Spinal cord (tissue), 10 donors: ENCODE measurements around the gene ITGAD. TPM values are rescaled to one million over a fixed set of nuclear protein-coding genes. Genes with fewer than 3 reads are reported as not detected.

Experiments
- DNase-seq, 6 donors: peaks; one replicate each; pipeline versions ENCODE4 v3.0.0 to v3.0.0-alpha.2; 2013 to 2015; ENCODE audit warnings: low spot score in 6 of 6, low read depth in 4 of 6
- H3K27ac ChIP-seq: one replicate; pipeline ENCODE4 v1.5.1; 2013; ENCODE audit warnings: low read depth, low read length, control low read depth
- H3K27me3 ChIP-seq: one replicate; pipeline ENCODE4 v1.6.1; 2013; ENCODE audit warnings: low read length; ENCODE audit not compliant: control insufficient read depth, insufficient read depth
- H3K36me3 ChIP-seq: one replicate; pipeline ENCODE4 v1.6.1; 2013; ENCODE audit warnings: low read length; ENCODE audit not compliant: control insufficient read depth, insufficient read depth
- H3K4me1 ChIP-seq: one replicate; pipeline ENCODE4 v1.6.1; 2013; ENCODE audit warnings: low read length; ENCODE audit not compliant: control insufficient read depth, insufficient read depth
- H3K4me3 ChIP-seq: one replicate; pipeline ENCODE4 v1.5.1; 2013; ENCODE audit warnings: low read depth, low read length, control low read depth
- H3K9me3 ChIP-seq: one replicate; pipeline ENCODE4 v1.6.1; 2013; ENCODE audit warnings: low read length; ENCODE audit not compliant: control insufficient read depth, insufficient read depth
- WGBS: methylation state at CpG from one replicate; pipeline ENCODE4 v1.1.5; 2013; ENCODE audit warnings: missing lambda C conversion rate; ENCODE audit not compliant: insufficient coverage; 5-methylcytosine and 5-hydroxymethylcytosine counted together
- polyA plus RNA-seq, 2 donors: library from polyadenylated mRNA; unstranded; fragments of 120-200 nt; gene quantifications; one replicate each; pipeline ENCODE4 v1.2.1, GENCODE V29; 2013; ENCODE audit not compliant: insufficient read length in 2 of 2
- total RNA-seq, 2 donors: library from RNA; depleted of rRNA in 1 of 2; stranded (reverse); fragments of 120-200 nt in 1 of 2; fragments of >200 nt in 1 of 2; gene quantifications; one replicate each; pipeline versions ENCODE4 v1.2.3 to v1.2.4, GENCODE V29; 2013 to 2014
- donor health status: healthy.

ITGAD gene
- total and polyA plus RNA-seq, 4 donors: 0.06 to 0.50 TPM; not detected in 2

- 91% methylated on average over 6 of the region's 7 CpGs for WGBS
Measured at GRCh38 chr16:31365131-31365865, 27.8 kb upstream of the ITGAD start.

DNA sequence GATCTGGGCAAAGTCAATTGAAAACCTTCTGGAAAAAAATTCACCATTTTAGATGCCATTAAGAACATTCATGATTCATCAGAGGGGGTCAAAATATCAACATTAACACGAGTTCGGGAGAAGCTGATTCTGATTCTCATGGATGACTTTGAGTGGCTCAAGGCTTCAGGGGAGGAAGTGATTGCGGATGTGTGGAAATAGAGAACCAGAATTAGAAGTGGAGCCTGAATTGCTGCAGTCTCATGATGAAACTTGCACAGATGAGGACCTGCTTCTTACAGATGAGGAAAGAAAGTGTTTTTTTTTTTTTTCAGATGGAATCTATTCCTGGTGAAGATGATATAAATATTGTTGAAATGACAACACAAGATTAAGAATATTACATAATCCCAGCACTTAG lies 25.3 kb upstream of the ITGAD start:
- DNase-seq: no peak
- Histone ChIP-seq H3K27ac (no peak overlapping the region), H3K4me3 (no peak overlapping the region)

More at GRCh38 chr16:31365131-31365865, 27.8 kb upstream of the ITGAD start:
- no peaks in the 10 kb centered on the region for H3K27me3 ChIP-seq
- H3K4me3 ChIP-seq: no peak overlapping the region
- no peak overlapping the region for H3K27ac ChIP-seq
- H3K9me3 ChIP-seq: no peaks in the 10 kb centered on the region
- H3K4me1 ChIP-seq: no peaks in the 10 kb centered on the region
- DNase-seq: no peak
- H3K36me3 ChIP-seq: no peaks in the 10 kb centered on the region

GRCh38 chr16:31371008-31371407 lies 22.1 kb upstream of the ITGAD start:
- Histone ChIP-seq H3K9me3 (peaks cover 2% of the 10 kb centered on the region), H3K27me3 (no peaks in the 10 kb centered on the region), H3K27ac (no peak overlapping the region), H3K4me1 (no peaks in the 10 kb centered on the region), H3K4me3 (no peak overlapping the region), H3K36me3 (no peaks in the 10 kb centered on the region)
- WGBS: 93% methylated on average over 12 of the region's 12 CpGs
- DNase-seq: no peak

More for the DNA sequence above, 25.3 kb upstream of the ITGAD start:
- H3K9me3 ChIP-seq: no peaks in the 10 kb centered on the region
- no peaks in the 10 kb centered on the region for H3K36me3 ChIP-seq
- H3K27me3 ChIP-seq: no peaks in the 10 kb centered on the region
- H3K4me1 ChIP-seq: no peaks in the 10 kb centered on the region
- WGBS: 83% methylated on average over 3 of the region's 3 CpGs

DNA sequence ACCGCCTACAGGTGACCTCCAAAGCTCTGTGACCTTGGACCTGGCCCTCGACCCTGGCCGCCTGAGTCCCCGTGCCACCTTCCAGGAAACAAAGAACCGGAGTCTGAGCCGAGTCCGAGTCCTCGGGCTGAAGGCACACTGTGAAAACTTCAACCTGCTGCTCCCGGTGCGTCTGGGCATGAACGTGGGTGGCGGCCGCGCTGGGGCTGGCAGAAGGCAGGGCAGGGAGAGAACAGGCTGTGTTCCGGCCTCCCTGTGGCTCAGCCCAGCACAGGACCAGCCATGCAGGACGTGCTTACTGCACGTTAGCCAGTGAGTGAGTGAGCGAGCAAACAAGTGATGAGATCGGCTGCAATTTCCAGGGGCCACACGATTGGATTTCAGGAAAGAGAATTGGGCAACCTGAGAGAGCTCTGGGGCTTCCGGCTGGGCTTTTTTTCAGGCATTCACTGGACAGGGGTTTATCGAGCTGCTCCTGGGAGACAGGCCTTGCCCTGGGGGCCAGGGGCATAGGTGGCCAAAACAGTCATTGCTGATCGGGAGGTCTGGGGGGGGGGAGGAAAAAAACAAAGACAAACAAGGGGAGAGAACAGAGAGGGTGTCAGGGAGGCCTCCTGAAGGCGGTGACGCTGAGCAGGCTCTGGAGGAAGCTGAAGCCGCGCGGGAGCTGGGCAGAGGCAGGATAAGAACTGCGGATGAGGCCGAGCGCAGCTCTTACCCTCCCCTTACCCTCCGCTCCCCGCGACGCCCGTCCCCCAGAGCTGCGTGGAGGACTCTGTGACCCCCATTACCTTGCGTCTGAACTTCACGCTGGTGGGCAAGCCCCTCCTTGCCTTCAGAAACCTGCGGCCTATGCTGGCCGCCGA lies 21.3 kb upstream of the ITGAD start:
- no peak overlapping the region for H3K27ac ChIP-seq
- WGBS: 84% methylated on average over 42 of the region's 42 CpGs

GRCh38 chr16:31373235-31373634 lies 19.9 kb upstream of the ITGAD start:
- Histone ChIP-seq H3K9me3 (peaks cover 2% of the 10 kb centered on the region), H3K4me3 (no peak overlapping the region), H3K27me3 (no peaks in the 10 kb centered on the region), H3K4me1 (no peaks in the 10 kb centered on the region), H3K27ac (no peak overlapping the region), H3K36me3 (no peaks in the 10 kb centered on the region)
- no peak for DNase-seq
- WGBS: 84% methylated on average over 8 of the region's 14 CpGs

More for the DNA sequence above, 21.3 kb upstream of the ITGAD start:
- Histone ChIP-seq H3K9me3 (peaks cover 2% of the 10 kb centered on the region), H3K36me3 (no peaks in the 10 kb centered on the region), H3K4me3 (no peak overlapping the region), H3K4me1 (no peaks in the 10 kb centered on the region), H3K27me3 (no peaks in the 10 kb centered on the region)
- DNase-seq: no peak

GRCh38 chr16:31375231-31375630 lies 17.9 kb upstream of the ITGAD start:
- no peak for DNase-seq
- Histone ChIP-seq H3K9me3 (peaks cover 2% of the 10 kb centered on the region), H3K4me1 (no peaks in the 10 kb centered on the region), H3K27ac (no peak overlapping the region), H3K4me3 (no peak overlapping the region), H3K36me3 (no peaks in the 10 kb centered on the region), H3K27me3 (no peaks in the 10 kb centered on the region)
- no CpG with 5 or more reads among the region's 5 CpGs for WGBS

GRCh38 chr16:31376705-31377104 lies 16.4 kb upstream of the ITGAD start:
- H3K36me3 ChIP-seq: no peaks in the 10 kb centered on the region
- H3K9me3 ChIP-seq: peaks cover 2% of the 10 kb centered on the region
- no peaks in the 10 kb centered on the region for H3K4me1 ChIP-seq
- no peak for DNase-seq
- H3K4me3 ChIP-seq: no peak overlapping the region
- no peaks in the 10 kb centered on the region for H3K27me3 ChIP-seq
- H3K27ac ChIP-seq: no peak overlapping the region
- WGBS: 79% methylated on average over 8 of the region's 8 CpGs

GRCh38 chr16:31377210-31377903 lies 15.8 kb upstream of the ITGAD start:
- H3K27me3 ChIP-seq: no peaks in the 10 kb centered on the region
- H3K27ac ChIP-seq: no peak overlapping the region
- H3K9me3 ChIP-seq: peaks cover 2% of the 10 kb centered on the region
- H3K4me1 ChIP-seq: no peaks in the 10 kb centered on the region
- 81% methylated on average over 5 of the region's 7 CpGs for WGBS
- H3K36me3 ChIP-seq: no peaks in the 10 kb centered on the region
- no peak overlapping the region for H3K4me3 ChIP-seq
- DNase-seq: no peak

GRCh38 chr16:31380201-31380600 lies 12.9 kb upstream of the ITGAD start:
- H3K4me1 ChIP-seq: no peaks in the 10 kb centered on the region
- H3K36me3 ChIP-seq: no peaks in the 10 kb centered on the region
- H3K9me3 ChIP-seq: peaks cover 1% of the 10 kb centered on the region
- no peak overlapping the region for H3K4me3 ChIP-seq
- WGBS: 74% methylated on average over 7 of the region's 12 CpGs
- no peak overlapping the region for H3K27ac ChIP-seq
- no peak for DNase-seq
- no peaks in the 10 kb centered on the region for H3K27me3 ChIP-seq
